HPDE6-E6E7 (cell line): ENCODE results near the gene EXOSC5.
"Not testable (repeated sequence)": the region's sequence is repeated elsewhere in the genome, so short reads cannot be mapped to it uniquely, and the experiment has no call there.

Source experiments
- DNase-seq: peaks from one replicate; pipeline ENCODE4 v3.0.0; 2011; ENCODE audit warnings: missing footprints; ENCODE audit errors: extremely low spot score

Gene EXOSC5

DNA sequence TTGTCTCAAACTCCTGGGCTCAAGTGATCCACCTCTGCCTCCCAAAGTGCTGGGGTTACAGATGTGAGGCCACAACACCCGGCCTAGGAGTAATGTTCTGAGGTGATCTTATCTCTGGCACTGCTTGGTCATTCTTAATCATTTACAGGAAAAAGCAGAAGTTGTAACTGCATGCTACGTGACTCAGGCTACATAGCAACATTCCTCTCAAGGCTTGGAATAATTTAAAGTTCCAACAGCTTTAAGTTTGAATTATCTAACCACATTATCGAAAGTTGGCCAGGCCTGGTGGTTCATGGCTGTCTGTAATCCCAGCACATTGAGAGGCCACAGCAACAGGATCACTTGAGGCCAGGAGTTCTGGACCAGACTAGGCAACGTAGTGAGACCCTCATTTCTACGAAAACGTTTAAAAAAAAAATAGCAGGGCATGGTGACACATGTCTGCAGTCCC, 29.3 kb downstream of the EXOSC5 start:
- no peak for DNase-seq

DNA sequence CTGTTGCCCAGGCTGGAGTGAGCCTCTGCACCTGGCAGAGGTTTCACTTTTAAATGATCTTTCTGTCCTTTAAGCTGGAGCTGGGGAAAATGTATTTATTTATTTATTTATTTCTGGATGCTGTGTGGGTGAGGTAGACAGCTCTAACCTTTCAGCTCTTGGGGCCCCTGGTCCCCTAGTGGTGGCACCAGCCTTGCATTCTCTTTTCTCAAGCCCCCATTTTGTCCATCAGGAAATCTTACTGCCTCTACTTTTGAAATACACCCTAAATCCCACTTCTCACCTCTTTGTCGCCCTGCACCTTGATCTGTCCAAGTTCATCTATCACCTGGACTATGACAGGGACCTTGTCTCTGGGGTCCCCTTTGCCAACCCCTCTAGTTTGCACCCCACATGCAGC, 31.1 kb downstream of the EXOSC5 start:
- no peak for DNase-seq

DNA sequence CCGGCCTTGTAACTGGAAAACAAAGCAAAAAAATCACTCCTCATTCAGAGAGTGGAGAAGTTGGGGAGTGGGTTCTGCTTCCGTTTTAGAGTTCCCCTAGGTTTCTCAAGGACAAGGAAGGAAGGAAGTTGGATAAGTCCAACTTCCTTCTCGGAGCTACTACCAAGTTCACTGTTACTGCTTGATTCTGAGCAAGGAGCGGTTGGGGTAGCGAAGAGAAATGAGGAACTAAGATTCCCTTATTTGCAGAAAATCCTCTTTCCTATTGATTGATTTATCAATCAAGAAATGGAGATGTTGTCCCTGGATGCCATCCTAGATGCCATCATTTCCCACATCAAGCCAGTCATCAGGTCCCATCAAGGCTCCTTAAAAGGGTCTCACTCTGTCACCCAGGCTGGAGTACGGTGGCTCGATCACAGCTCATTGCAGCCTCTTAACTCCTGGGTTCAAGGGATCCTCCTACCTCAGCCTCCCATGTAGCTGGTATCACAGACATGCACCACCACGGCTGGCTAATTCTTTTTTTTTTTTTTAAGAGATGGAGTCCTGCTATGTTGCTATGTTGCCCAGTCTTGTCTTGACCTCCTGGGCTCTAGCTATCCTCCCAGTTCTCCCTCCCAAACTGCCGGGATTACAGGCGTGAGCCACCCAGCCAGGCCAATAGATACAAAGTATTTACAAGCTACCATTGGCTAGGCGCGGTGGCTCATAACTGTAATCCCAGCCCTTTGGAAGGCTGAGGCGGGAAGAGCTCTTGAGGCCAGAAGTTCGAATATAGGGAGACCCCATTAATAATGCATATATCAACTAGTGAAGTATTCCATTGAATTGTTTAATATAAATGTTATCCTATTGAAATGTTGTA, 32.4 kb downstream of the EXOSC5 start:
- DNase-seq: no peak

DNA sequence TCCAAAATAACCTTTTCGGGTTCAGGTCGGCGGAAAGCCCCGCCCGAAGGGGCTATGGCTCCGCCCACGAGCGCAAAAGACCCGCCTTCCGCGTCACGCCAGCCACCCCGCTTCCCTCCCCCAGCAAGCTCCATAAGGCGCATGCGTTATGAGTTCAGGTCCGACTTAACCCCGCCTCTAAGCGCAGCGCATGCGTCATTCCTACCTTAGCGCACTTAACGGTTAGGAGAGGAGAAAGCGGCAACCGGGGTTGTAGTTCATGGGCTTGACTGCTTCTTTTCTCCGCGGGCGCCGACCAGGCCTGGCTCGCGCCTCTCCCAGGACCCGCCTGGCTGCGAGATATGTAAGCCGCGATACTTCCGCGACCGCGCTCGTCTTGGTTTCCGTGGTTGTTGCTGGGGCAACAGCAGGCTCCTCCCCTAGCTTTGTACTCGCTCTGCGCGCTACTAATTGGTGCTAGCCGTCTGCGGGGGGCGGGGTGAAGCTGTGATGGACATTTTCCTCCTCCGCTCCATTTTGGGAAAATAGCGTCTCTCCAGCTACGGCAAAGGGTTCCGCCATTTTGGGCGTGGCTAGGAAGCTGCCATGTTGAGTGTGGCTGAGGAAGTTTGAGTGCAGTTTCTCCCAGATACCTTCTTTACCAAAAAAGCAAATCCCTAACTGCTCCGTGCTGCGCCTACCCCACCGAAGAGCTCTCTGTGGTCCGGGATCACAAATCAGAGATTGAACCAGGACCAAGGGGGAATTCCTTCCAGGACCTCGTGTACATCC, 33.2 kb downstream of the EXOSC5 start, which contains the start of gene B9D2:
Gene B9D2 (minus strand): TSS at position 397 of the 771 bp plus-strand sequence. CDS start 630 bp downstream, outside the sequence.
- DNase-seq: peak; percentile 92

DNA sequence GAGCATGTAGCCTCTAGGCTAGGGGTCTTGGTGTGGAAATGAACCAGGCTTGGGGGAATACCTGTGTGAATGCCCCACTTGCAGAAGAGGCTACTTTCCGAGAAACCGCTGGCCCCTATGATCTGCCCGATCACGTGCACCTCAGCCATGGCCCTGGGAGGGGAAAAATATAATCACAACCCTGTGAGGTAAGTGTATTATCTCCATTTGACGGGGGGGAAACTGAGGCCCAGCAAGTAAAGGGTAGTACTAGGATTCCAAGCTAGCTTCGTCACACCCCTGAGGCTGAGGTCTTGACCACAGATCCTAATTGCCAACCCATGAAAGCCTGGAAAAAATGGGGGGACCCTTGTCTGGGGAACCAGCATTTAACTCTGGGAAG, 33.8 kb downstream of the EXOSC5 start:
- no peak for DNase-seq

DNA sequence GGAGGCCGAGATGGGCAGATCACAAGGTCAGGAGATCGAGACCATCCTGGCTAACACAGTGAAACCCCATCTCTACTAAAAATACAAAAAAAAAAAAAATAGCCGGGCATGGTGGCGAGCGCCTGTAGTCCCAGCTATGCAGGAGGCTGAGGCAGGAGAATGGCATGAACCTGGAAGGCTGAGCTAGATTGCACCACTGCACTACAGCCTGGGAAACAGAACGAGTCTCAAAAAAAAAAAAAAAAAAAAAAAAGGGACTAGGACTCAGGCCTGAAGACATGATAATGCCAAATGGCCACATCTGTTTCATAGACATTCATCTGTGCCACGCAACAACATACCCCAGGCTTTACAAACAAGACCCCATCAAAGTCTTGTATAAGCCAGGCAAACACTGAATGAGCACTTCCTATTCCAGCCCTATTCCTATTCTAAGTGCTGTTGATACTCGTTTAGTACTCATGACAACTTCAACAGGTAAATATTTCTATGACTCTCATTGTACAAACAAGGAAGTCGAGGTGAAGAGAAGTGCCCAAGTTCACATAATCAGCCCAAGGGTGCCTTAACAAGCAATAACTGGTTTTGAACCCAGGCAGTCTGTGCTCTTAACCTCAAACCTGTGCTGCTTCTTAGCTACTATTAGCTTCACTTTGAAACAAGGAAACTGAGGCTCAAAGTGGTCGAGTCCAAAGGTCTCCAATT, 34.9 kb downstream of the EXOSC5 start:
- no peak for DNase-seq

DNA sequence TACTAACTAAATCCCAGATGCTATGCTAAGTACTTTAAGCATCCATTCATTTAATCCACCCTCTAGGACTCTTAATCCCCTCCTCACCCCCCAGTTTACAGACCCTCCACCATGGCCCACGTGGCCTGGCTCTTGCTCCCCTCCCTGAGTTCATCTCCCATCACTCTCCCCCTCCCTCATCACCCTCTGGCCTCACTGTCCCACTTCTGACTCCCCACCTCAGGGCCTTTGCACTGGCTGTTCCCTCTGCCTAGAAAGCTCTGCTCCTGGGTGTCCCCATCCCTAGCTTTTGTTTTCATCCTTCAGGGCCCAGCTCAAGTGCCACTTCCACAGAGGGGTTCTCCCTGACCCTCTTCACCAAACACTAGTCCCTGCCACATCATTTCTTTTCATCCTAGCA, 37.4 kb downstream of the EXOSC5 start:
- DNase-seq: no peak

DNA sequence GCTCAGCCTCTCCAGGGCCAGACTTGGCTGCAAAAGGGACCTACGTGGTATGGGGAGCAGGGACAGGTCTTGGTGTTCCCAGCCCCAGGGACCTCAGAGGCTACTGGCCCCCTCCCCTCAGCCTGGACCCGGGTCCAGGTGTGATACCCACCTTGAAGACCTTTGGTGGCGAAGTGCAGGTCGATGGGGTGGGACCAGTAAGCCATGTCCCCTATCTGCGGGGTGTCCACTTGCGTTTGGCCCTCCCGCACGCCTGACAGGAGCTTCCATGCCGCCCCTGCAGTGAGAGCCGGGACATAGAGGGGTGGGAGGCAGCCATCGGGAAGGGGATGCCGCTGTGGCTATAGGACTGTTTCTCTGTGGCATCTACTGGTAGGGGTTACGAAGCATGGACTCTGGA, 39.4 kb downstream of the EXOSC5 start:
- no peak for DNase-seq

DNA sequence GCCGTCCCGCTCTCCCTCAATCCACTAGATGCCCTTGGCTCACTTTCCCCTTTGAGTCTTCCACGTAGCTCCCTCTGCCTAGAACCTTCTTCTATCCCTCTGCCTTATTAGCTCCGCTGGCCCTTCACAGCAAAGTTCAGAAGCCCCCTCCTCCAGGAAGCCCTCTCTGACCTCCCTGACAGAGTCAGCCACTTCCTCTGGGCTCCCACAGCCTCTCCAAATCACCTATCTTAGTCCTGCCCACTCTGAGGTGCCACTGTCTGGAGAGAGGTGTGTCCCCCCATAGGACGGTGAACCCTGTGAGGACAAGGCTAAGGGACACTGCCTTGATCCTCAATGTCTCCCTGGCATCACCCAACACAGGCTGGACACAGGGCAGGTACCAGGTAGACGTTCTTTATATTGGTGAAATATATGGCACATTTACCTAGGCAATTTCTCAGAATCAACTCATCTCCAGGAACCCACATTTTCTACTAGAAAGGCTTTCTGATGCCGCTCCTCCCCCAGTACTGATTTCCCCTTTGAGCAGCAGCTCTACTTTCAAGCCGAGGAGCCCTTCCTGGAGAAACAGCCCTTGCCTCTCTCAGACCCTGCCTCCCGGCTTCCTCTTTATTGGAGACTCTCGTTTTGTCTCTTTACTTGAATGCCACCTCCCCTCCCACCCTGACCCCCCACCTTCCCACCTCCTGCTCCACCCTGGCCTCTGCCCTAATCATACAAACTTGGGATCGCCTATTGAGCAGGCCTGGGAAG, 40.0 kb downstream of the EXOSC5 start:
- no peak for DNase-seq

DNA sequence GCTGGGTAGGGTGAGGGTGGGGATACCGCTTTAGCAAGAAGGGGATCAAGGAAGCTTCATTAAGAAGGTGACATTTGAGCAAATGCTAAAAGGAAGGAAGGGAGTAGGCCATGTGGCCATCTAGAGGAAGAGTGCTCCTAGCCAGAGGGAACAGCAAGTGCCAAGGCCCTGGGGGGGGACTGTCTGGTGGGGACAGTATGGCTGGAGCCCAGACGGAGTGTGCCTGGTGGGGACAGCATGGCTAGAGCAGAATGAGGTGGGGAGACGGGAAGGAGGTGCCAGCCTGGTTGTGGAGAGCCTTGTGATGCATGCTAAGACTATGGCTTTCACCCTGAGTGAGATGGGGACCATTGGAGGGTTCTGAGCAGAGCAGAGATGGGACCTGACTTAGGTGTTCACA, 41.4 kb downstream of the EXOSC5 start:
- no peak for DNase-seq

DNA sequence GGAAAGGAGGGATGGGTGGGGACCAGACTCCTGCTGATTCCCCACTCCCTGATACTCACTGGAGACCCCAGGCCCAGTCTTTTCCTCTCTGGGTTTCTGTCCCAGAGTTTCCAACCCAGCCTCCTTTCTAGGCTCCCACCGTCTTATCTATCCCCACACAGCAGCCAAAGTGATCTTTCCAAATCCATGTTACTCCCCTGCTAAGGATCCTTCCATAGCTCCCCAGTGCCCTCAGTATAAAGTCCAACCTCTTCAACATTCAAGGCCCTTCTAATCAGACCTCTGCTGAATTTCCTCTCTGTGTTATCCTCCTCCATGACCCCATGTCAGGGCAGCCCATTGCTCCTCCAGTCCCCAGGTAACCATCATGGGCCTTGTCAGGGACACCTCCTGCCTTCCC, 42.1 kb downstream of the EXOSC5 start:
- no peak for DNase-seq

DNA sequence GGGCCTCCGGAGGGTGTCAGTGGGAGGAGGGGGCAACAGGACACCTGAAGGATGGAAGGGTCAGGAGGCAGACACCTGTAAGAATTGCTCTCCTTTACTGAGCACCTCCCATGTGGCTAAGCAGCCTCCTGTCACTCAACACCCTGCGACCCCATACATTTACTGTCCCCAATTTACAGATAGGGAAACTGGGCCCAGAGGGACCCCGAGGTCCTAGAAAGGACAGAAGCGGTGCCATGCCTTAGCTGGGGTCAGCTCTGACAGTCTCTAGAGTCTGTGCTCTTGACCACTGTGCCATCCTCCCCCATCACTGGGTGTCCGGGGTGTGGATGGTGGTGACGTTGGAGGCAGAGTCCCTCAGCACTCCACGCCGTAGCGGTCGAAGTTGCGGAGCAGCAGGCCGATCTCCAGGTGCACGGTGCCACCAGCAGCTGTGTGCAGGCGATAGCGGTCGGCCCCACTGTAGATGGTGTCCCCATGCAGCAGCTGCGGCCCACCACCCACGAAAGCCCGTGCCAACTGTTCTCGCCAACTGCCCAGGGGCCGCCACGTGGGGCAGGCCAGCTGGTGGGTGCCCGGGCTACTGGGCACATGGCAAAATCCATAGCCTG, 42.7 kb downstream of the EXOSC5 start:
- no peak for DNase-seq

DNA sequence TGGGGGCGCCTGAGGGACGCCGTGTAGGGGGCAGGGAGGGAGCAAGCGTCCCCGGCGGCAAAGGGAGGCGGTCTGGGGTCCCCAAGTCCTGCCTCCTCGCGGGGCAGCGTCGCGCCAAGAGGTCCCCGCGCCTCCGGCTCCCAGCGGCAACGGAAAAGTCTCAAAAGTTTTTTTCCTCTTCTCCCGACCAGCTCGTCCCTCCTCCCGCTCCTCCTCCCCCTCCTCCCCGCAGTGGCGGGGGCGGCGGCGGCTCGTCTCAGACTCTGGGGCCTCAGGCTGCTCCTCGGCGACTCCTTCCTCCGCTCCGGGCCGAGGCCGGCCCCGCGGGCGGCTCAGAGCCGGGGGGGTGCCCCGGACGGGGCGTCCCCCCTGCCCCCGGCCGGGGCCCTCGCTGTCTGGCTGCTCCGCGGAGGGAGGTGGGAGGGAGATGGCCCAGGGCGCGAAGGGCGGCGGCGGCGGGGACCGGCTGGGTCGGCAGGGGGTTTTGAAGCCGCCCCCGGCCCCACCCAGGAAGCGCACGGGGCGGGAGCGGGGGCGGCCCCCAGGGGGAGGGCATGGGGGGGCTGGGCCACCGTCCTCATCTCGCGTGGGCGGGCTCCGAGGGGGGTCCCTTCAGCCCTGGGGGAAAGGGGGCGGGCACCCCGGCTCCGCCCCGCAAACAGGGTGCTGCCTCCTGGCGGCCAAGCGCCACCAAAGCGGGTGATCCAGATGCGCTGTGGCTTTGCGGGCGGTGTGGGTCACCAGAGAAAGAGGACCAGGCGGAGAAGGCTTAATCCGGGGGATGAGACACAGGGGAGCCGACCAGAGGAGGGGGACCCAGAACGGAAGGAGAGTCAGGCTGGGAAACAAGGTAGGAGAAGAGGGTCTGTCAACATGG, 43.5 kb downstream of the EXOSC5 start, which contains the start of gene TGFB1:
Gene TGFB1 (minus strand): TSS at position 457 of the 877 bp plus-strand sequence. CDS start 878 bp downstream, outside the sequence.
- DNase-seq: peak; percentile 88

DNA sequence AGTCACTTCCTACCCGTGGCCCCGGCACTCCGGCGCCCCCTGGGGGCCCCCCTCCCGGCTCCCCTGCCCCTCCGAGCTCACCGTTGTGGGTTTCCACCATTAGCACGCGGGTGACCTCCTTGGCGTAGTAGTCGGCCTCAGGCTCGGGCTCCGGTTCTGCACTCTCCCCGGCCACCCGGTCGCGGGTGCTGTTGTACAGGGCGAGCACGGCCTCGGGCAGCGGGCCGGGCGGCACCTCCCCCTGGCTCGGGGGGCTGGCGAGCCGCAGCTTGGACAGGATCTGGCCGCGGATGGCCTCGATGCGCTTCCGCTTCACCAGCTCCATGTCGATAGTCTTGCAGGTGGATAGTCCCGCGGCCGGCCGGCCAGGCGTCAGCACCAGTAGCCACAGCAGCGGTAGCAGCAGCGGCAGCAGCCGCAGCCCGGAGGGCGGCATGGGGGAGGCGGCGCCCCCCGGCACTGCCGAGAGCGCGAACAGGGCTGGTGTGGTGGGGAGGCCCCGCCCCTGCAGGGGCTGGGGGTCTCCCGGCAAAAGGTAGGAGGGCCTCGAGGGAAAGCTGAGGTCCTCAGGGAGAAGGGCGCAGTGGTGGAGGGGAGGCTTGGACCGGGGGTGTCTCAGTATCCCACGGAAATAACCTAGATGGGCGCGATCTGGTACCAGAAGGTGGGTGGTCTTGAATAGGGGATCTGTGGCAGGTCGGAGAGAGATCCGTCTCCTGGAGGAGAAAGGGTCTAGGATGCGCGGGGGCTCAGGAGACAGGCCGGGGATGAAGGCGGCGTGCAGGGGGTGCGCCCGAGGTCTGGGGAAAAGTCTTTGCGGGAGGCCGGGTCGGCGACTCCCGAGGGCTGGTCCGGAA, 44.3 kb downstream of the EXOSC5 start:
- peak; percentile 64 for DNase-seq

DNA sequence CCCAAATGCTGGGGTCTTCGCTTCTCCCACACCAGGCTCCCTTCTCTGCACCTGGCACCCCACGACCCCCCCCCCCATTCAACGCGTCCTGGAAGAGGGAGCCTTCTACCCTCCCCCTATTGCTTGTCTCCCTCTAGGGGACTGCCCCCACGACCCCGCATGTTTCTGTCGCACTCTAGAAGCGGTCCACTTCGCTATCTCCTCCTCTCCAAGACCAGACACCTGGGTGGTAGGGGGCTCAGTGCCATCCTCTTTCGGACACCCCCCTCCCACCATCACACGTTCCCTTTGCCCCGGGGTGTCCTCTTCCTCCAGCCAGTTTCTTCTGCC, 44.9 kb downstream of the EXOSC5 start:
- DNase-seq: no peak

DNA sequence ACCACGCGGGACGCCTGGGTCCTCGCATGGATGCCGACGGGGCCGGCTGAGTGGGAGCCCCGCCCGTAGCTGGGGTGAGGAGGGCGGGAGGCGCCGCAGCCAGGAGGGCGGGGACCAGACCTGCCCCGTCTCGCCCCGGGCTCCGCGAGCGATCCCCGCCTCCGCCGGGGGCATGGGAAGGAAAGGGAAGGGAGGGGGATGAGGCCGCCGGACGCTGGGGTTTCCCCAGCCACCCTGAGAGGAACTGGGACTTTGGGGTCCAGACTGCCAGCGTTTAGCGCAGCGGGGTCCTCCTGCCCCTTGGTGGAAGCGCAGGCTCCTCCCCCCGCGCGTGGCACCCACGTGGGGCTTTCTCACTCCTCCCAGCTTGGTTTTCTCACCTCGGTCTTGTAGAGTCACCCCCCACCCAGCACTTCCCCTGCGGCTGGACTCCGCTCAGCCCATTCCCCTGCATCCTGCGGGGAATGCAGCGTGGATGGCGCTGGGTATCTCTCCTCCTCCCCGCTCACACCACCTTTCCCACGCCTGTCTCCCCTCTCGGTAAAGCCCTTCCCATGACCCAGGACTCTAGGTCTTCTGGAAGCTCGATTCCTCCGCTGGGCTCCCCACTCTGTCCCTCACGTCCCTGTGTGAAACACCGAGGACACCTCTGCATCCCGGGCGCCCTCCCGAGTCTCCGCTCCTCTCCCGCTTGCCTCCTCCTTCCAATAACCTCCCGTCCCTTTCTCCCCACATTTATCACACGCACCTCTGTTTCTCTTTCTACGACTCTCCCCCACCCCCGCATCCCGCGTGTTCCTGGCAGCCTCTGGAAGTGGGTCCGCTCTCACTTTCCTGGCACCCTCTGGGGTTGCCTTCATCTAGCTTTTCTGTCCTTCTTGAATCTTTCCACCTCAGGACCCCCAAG, 45.6 kb downstream of the EXOSC5 start:
- peak; percentile 39 for DNase-seq

DNA sequence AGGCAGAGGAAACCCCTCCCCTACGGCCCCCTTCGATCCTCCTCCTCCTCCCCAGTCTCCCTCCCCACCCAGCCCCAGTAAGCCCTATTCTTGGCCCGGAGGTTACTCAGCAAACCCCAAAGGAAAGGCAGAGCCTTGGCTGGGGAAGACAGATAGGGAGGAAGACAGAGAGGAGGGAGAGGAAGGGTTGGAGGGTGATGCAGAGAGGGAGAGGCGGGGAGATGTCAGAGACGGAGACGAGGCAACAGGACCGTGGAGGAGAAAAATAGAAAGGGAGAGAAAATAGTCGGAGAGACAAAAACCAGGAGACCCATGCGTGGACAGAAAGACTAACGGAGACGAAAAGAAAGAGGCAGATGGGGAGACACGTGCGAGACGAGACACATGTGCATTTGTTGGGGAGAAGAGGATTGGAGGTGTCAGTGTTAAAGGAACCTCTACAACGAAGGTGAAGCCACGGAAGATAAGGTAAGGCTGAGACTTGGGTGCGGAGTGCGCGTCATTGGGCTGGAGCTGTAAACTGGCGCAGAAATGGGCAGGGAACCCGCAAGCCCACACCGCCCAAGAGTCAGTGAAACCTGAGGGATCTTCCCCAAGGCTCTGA, 46.3 kb downstream of the EXOSC5 start:
- no peak for DNase-seq

DNA sequence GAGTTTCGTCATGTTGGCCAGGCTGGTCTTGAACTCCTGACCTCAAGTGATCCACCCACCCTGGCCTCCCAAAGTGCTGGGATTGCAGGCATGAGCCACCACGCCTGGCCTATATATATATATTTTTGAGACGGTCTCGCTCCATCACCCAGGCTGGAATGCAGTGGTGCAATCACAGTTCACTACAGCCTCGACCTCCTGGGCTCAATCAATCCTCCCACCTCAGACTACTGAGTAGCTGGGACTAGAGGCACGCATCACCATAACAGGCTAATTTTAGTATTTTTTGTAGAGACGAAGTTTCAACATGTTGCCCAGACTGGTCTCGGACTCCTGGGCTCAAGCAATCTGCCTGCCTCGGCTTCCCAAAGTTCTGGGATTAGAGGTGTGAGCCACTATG, 50.2 kb downstream of the EXOSC5 start:
- not testable (repeated sequence) for DNase-seq
